OCI-LY3 (cell line): Measurements from ENCODE around the gene LY9.

Experiments
- CTCF ChIP-seq: fragments of 200-600, 300-600 bp; sonication (generic); IDR thresholded peaks from 2 replicates; pipeline ENCODE4 v1.5.1; 2014; ENCODE audit warnings: antibody characterized with exemption, low read length, low read depth
- EZH2phosphoT487 ChIP-seq: fragments of 200-600 bp; shearing (Covaris generic); IDR thresholded peaks from 2 replicates; pipeline ENCODE4 v1.6.1; 2018; ENCODE audit warnings: antibody characterized with exemption, mixed run types, low read depth

DNA sequence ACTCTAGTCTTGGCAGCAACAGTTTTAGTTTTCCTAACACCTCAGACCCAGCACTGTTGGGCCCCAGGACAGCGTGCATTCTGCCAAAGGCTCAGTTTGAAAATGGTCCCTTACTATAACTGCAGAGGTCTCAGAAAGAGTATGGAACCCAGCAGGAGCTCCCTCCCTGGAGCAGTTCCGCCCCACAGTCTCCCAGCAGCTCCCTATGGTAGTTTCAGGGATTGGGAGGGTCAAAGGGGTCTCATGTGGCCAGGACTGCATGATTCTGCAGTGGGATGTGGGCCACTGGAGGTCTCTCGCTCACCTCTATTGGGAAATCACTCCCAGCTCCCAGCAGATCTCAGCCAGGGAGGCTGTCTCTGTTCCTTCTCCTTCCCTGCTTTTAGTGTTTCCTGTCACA lies 12.3 kb downstream of the LY9 start:
- TF ChIP-seq CTCF (no peak), EZH2phosphoT487 (no peak)
